Right lung (tissue), 5 donors: ENCODE results near the gene AADAT. TPM values are rescaled to one million over a fixed set of nuclear protein-coding genes. Genes with fewer than 3 reads are reported as not detected.

Source experiments
- DNase-seq, 2 donors: peaks; one replicate each; pipeline ENCODE4 v3.0.0-alpha.2; 2013
- polyA plus RNA-seq, 5 donors: library from polyadenylated mRNA; unstranded; fragments of 120-200 nt; gene quantifications; one replicate each; pipeline versions ENCODE4 v1.2.1 to v1.2.3, GENCODE V29; 2013; ENCODE audit warnings: inconsistent platforms in 1 of 5, low replicate concordance in 1 of 5; ENCODE audit not compliant: insufficient read length in 5 of 5, insufficient read depth in 1 of 5

Gene AADAT
- polyA plus RNA-seq, 5 donors: 42.1 to 72.7 (median 64.1) TPM

DNA sequence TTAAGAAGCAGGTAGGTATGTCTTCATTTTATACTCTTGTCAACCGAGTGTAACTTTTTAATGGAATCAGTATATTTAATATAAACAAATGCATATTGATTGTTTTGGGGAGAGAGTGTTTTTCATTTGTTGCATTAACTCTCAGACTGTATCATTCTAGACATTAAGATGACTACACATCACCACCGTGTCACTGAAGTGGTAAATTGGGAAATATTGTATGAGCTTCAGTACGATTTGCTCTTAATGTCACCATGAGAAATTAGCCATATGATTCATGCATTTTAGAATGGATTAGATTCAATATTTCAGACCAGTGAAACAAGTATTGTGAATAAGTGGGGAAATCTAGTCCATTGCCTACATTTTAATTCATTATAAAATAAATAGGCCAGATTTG, 53.9 kb downstream of the AADAT start:
- DNase-seq: no peak

DNA sequence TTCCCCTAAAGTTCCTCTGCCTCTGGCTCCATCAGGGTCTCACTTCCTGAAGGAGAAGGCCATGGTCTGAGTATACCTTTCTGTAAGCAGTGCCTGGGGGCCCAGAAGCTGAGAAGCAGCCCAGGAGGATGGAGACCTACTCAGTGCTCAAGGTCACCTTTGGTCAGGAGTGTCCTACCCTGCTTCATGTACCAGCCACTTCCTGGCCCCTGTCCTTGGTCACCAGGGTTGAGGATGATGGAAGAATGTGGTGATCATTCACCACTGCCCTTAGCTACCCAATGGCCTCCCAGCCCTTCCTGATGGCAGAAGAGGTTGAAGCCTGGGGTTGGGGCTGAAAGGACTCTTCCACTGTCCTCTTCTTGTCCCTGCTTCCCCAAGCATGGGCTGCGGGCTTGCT, 54.5 kb downstream of the AADAT start:
- no peak for DNase-seq

DNA sequence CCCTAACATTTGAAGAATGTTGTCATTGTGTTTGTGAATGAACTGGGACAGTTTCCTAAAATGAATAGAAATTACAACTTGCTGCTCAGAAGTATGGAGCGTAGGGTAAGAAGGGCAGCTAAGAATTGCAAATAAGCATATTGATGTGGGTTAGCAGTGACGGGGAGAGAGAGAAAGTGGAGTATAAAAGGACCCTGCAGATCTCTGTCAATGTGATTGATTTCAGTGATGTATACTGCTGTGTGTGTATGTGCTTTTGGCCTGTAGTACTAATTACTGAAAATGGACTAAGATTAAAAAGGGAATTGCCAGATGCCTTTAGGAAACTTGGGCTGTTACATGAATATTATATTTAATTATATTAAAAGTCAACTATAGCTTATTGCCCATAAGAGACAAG, 55.8 kb downstream of the AADAT start:
- DNase-seq: no peak

DNA sequence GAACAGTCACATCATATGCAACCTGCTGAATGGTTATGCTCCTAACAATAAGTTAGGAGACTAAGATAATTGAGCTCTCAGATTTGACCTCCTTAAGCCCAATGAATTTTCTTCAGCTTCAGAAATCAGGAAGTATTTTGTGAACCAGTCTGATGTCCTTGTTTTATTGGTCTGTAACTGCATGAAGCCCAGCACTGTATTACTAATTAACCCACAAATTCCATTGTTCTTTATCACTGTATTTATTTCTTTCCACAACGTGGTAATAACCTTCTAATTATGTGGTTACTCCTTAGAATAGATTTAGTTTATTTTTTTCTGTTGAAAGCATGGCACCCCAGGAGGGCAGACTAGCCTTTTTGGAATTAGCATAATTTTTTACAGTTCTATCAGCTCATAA, 59.6 kb downstream of the AADAT start:
- DNase-seq: no peak

DNA sequence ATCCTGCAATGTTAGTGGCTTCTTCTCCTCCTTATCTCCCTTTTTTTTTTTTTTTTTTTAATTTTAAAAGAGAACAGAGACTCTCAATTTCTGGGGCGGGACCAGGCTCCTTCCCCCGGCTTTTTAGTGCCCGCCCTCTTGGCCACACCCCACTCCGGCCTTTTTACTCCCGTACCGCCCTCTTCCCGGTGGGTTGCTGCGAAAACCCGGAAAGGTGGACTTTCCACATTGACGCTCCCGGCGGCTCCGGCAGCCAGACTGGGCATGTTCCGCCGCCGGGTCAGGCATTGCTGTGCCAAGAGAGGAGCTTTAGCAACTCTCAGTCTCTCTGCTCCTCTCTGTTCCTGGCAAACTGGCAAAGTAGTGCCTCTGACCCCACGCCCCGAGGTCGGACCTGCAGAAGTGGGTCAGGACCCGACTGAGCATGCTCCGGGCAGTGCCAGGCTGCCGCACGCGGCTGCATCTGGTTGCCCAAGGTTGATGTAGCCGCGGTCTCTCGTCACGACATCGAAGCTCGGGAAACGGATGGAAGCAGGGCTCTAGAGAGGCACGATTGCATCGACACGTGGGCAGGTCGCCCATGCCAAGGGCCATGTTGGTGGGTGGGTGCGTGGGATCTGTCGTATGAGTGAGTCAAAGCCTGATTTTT, 62.5 kb downstream of the AADAT start:
- DNase-seq: peak; percentile 91 to 94

DNA sequence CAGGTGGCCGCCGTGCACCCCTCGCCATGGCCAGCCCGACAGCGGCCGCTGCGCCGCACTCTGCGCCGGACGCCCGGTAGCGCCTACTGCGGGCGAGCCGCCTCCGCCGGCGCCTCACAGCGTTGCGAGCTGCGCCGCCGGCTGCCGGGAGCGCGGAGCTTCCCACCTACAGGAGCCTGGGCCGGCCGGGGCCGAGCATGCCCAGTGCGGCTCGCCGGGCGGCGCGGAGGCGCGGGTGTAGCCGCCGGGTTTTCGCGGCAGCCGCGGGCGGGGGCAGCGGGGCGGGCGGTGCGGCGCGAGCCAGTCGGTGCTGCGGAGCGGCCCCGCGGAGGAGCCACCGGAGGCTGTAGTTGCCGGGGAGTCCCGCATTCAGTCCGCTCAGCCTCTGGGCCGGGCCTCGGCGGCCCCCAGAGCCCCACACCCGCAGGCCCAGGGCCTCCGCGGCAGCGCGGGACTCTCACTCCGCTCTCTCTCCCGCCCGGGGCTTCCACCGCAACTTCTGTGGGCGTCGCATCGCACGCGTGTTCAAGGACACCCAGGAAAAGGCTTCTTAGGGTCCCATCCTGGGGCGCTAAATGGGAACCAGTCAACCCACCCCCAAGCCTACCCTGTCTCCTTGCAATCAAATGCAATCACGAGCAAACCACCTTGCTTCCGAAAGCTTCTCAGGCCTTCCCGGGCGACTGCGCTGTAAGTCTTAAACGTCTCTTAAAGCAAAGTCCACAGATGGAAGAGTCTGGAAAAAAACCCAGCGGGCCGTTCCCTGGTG, 63.3 kb downstream of the AADAT start, which contains the start of gene MFAP3L:
Gene MFAP3L, minus strand, starts transcription at position 143 of the 769 bp plus-strand sequence. CDS start 20,518 bp downstream, outside the sequence.
- DNase-seq: peak; percentile 78 to 81

DNA sequence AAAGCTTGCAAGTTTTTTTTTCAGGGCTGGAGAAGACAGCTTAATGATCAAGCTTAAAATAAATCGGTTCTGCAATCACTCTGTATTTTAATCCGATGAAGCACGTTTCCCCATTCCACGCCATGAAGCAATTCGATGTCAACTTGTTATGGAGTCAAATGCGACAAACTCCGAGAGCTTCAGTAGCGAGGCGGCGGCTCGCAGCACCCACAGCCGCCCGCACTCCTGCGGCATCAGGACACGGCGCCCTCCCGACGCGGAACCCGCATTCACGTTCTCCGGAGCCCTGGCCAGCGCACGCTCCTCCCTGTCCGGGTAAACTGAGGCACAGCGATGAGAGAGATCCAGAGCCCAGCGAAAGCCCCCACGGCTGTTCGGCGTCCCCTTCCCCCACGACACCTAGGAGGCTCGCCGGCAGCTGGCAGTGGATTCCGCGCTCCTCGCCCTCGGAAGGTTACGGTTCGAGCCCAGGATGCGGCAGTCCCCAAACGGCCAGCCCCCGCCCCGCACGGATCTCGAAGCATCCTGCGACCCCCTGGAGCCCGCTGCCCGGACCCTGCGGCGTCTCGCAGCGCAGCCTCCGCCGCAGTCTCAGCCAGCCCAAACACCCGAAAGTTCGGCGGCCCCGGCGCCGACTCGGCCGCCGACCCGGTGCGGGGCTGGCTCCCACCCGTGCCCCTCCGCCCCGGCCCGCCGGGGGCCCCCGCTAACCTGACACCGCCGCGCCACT, 64.1 kb downstream of the AADAT start:
- DNase-seq: no peak

DNA sequence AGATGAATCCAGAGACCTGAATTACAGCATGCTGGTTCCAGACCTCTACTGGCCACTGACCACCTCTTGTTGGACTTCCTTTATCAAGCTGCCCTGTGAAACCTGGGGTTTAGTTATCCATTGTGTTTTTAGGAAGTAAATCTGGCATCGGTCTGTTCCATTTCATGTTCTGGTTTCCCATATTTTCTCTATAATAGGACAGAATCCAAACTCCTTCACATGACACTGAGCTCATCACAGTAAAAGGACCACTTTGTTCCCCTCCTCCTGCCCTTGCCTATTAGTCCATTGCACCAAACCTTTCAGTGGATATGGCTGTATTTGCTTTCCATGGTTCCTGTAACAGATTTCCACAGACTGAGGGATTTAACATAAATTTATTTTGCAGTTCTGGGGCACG, 67.5 kb downstream of the AADAT start:
- DNase-seq: no peak

DNA sequence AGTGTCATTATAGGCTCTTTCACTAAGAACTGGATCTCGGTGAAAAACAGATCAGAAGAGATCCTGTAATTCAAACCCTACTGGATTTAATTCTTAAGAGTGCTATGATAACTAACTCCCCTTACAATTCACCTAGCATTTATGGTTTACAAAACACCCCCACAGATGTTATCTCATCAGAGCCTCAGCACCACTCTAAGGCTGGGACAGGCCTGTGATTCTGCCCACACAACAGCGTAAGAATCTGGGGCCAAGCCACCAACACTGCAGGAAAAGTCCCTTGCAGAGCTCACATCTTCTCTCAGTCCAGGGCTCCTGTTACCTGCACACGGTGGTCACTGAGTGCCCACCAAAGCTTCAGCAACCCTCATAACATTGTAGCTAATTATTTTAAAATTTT, 72.5 kb downstream of the AADAT start:
- no peak for DNase-seq

DNA sequence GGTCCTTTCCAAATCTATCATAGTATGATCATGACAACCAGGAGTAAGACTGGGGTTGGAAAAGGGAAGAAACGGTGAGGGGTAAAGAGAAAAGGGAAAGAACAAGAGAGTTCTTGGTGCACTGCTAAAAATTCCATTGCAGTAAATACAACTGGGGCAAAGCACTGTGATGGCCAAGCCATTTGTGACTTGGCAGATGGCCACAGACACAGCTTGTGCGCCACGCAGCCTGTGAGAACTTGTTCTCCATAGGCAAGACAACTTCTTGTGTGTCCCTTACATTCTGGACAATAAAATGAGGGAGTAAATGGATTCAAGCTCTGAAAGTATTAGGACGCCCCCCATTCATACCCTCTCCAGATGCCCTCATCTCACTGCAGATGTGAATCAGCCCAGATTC, 74.5 kb downstream of the AADAT start:
- peak; percentile 47 to 52 for DNase-seq

DNA sequence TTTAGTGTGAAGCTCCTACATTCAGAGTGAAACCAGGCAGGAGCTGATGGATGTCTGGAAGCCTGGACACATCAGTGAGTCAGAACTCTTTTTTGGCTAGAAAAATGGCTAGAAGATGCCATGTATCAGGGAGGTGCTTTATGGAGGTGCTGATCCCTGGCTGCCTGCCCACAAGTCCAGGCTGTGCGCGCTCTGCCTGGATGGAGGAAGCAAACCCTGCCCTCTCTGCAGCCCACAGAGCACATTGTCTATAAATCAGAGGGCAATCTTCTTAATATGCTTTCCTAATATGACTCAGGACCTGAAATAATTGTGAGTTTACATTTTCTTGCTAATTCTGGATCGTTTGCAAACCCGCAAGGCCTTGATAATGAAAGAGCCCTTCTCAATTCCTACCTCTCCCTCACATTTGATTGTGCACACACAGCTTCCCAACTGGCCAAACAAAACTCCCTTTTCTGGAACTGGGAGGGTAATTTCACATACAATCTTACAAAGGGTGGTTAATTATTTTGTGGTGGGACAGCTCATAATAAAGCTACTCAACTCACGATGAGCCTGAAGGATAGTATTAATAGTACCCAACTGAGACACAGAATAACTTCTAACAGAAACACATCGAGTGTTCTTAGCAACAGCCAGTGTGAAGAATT, 75.3 kb downstream of the AADAT start:
- no peak for DNase-seq

DNA sequence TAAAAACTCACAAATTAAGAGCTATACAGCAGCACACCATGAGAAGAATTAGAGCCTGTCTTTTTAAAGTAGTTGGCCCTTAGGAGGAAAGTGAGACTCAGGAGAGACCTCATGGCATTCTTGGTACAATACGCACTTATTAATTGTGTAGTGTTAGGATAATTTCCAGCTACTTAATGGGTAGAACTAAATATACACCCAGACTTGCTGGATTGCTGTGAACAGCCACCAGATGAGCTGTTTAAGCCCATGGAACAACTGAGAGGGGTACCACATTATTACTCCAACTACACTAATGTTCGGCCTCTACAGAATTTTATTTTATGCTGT, 77.2 kb downstream of the AADAT start:
- no peak for DNase-seq

DNA sequence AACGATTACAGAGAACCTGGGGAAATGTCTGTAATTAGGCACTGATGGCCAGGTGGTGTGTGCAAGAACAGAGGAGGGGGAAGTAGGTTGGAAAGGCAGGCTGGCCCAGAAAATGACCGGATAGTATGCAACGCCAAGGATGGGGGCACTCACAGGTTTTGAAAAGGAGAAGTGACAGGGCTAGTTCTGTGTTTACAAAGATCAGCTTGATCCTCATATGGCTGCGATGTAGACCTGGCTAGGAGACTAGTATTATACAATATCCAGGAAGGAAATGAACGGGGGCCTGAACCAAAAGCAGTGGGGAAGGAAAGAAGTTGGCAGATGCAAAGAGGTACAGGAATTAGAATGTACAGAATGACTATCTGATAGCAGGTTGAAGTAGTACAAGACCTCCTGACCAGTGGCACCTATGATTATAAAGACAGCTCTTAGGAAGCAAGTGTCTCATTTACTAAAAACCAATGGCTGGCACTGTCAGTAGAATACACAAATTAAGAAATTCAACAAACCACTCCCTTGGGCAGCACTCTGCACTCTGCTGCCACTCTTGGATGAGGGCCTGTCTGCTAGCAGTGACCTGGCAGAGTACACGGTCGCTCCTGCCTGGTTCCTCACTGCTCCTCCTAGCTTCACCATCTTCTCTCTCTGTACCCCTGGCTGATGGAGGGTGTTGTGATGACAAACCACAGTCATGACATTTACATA, 77.7 kb downstream of the AADAT start:
- no peak for DNase-seq

Other genes with a start within 250 kb of the AADAT start
- gene MFAP3L, start 63.6 kb downstream of the AADAT start, polyA plus RNA-seq: 1 to 10 TPM; 1.8 to 2.6 (median 2.3) TPM